ENCODE measurements around the gene SGMS2. TPM values are rescaled to one million over a fixed set of nuclear protein-coding genes. Genes with fewer than 3 reads are reported as not detected.

SGMS2 gene
- total RNA-seq, 4 donors from 2014 or later, result 10.2 to 79.1 (median 23.8) TPM

DNA sequence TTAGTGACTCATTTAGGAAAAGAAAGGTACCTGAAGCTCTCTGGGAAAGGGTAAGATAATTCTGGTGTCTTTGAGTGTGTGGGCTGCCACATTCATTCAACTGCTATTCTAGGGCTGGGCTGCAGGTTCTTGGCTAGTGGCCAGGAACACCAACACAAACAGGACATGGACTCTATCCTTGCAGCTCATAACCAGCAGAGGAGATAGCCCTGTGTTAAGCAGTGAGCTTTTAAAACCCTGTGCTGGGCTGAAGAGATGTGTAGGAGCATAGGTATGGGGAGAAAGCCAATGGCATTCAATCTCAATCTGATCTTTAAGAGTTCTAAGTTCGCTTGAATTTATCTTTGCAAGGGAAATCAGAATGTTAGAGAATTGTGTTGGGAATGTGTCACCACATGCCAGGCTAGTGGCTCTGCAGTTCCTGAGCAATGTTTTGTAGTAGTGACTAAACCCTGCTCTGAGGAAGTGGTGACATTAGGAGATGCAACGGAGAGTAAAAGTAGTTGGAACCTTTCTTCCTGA lies 39.2 kb downstream of the SGMS2 start:
- Histone ChIP-seq H3K27ac (no peak overlapping the region), H3K4me3 (no peak overlapping the region), H3K9me3 (no peaks in the 10 kb centered on the region), H3K36me3 (no peaks in the 10 kb centered on the region), H3K27me3 (no peaks in the 10 kb centered on the region), H3K4me1 (peaks cover 0 to 9% of the 10 kb centered on the region in 2 donors)
- no peak for DNase-seq
- TF ChIP-seq POLR2A (IDR thresholded peaks at IDR 0.05), result no peak
- TF ChIP-seq, protein P1, sequence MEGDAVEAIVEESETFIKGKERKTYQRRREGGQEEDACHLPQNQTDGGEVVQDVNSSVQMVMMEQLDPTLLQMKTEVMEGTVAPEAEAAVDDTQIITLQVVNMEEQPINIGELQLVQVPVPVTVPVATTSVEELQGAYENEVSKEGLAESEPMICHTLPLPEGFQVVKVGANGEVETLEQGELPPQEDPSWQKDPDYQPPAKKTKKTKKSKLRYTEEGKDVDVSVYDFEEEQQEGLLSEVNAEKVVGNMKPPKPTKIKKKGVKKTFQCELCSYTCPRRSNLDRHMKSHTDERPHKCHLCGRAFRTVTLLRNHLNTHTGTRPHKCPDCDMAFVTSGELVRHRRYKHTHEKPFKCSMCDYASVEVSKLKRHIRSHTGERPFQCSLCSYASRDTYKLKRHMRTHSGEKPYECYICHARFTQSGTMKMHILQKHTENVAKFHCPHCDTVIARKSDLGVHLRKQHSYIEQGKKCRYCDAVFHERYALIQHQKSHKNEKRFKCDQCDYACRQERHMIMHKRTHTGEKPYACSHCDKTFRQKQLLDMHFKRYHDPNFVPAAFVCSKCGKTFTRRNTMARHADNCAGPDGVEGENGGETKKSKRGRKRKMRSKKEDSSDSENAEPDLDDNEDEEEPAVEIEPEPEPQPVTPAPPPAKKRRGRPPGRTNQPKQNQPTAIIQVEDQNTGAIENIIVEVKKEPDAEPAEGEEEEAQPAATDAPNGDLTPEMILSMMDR (IDR thresholded peaks at IDR 0.05 in 4 of 5, conservative IDR thresholded peaks at IDR 0.05 in 1 of 5), result no peak
- no peak for ATAC-seq
- intact Hi-C loops (cut with DNase I; ENCODE audit: low total_unique reads) (loop anchor here (1.0 kb wide), 1 partner anchor 41 kb away; no protein-coding TSS in a partner anchor), in situ Hi-C loops (cut with MboI; ENCODE audit: low sequenced_read_pairs in 4 of 4) (no loop called here)

DNA sequence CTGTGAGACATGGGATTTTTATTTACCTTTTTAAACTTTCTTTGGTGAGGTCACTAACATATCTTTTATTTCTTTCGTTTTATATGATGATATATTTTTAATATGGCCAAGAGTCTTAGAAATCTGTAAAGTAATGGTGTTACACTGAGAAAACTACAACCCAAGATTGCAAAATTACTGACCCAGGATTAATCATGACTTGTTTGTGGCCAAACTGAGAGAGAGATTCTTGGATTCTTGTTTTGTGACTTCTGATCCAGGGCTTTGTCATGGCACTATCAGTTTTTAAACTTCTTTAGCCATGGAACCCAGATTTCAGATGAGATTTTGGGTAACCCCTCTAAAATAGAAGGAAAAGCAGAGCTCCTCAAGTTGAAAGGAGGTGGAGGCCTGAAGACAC lies 42.0 kb downstream of the SGMS2 start:
- no peak for ATAC-seq
- no peak for DNase-seq
- H3K9me3 ChIP-seq, result no peaks in the 10 kb centered on the region
- no peaks in the 10 kb centered on the region for H3K36me3 ChIP-seq
- H3K4me3 ChIP-seq, result no peak overlapping the region
- H3K27ac ChIP-seq, result no peak overlapping the region
- H3K4me1 ChIP-seq, result peaks cover 0 to 9% of the 10 kb centered on the region in 2 donors
- intact Hi-C loops (cut with DNase I; ENCODE audit: low total_unique reads) (no loop called here), in situ Hi-C loops (cut with MboI; ENCODE audit: low sequenced_read_pairs in 4 of 4) (no loop called here)
- no peaks in the 10 kb centered on the region for H3K27me3 ChIP-seq
- TF ChIP-seq, protein P1 (IDR thresholded peaks at IDR 0.05 in 4 of 5, conservative IDR thresholded peaks at IDR 0.05 in 1 of 5), result no peak
- no peak for TF ChIP-seq POLR2A (IDR thresholded peaks at IDR 0.05)

DNA sequence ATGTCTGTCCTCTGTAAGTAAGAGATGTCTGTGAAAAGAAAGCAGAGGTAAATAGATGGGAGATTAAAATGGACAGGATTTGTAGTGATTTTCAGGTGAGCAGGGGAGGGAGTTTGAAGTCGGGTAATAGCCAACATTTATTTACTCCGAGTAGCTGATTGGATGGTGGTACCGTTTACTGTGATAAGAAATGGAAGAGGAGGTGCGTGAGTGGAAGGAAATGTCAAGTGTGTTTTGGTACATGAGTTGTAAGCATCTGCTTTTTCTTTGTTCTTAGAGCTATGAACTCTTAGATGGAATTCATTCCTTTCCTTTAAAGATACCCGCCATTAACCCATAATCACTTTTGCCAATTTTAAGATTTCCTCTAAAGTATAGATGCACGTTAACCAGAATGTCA lies 45.5 kb downstream of the SGMS2 start:
- no peak for DNase-seq
- no peaks in the 10 kb centered on the region for H3K4me1 ChIP-seq
- no peaks in the 10 kb centered on the region for H3K9me3 ChIP-seq
- intact Hi-C loops (cut with DNase I; ENCODE audit: low total_unique reads), result no loop called here
- no peak overlapping the region for H3K4me3 ChIP-seq
- no peak for TF ChIP-seq POLR2A (IDR thresholded peaks at IDR 0.05)
- TF ChIP-seq, protein P1 (IDR thresholded peaks at IDR 0.05 in 4 of 5, conservative IDR thresholded peaks at IDR 0.05 in 1 of 5), result no peak
- H3K36me3 ChIP-seq, result no peaks in the 10 kb centered on the region
- no peak for ATAC-seq
- H3K27ac ChIP-seq, result no peak overlapping the region
- no peaks in the 10 kb centered on the region for H3K27me3 ChIP-seq
- in situ Hi-C loops (cut with MboI; ENCODE audit: low sequenced_read_pairs in 4 of 4), result no loop called here

DNA sequence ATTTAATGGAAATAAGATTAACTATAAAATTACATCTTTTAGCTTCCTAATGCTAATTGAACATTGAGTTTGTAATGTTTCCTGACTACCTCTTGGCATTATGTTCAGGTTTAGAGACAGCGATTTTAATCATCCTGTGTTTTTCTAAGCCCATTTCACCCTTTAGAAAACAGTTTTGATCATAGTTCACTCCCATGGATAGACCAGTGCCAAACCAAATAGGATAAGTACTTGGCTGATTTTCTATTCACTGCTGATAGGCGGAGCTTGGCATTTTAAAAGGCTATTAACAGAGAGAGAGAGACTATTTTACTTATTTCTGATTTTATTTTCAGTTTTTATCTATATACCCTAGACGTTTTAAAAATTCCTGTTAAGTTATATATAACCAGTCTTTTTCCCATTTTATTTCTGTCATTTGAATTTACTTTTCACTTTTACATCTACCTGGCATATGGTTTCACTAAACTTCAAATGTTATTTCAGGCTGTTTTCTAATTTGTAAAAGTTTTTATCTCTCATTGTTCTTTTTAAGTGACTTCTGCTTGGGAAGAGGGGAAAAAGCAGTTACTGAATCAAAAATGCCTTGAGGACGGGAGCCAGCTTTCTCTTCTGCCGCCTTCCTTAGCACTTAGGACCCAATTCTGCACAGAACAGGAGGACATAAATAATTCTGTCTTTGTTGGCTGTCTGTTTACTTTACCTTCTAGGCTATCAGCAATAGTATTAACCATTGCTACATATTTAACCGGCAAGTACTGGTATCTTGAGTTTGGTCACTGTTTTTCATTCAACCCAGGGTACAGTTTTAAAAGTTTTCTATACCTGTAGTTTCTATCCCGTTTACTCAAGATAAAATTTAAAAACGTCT lies 46.4 kb downstream of the SGMS2 start:
- Histone ChIP-seq H3K27ac (no peak overlapping the region), H3K4me1 (no peaks in the 10 kb centered on the region), H3K9me3 (no peaks in the 10 kb centered on the region), H3K36me3 (no peaks in the 10 kb centered on the region), H3K4me3 (no peak overlapping the region), H3K27me3 (no peaks in the 10 kb centered on the region)
- DNase-seq (no peak), ATAC-seq (no peak)
- intact Hi-C loops (cut with DNase I; ENCODE audit: low total_unique reads), result no loop called here
- in situ Hi-C loops (cut with MboI; ENCODE audit: low sequenced_read_pairs in 4 of 4), result no loop called here
- TF ChIP-seq, protein P1 (IDR thresholded peaks at IDR 0.05 in 4 of 5, conservative IDR thresholded peaks at IDR 0.05 in 1 of 5), result no peak
- no peak for TF ChIP-seq POLR2A (IDR thresholded peaks at IDR 0.05)

Measured in gastrocnemius medialis (tissue), 4 donors.